NCI-H1092 (cell line): ENCODE data around the gene MBP.
"Not testable (repeated sequence)": the region's sequence is repeated elsewhere in the genome, so short reads cannot be mapped to it uniquely, and the experiment has no call there.

Experiments used
- DNase-seq: peaks from one replicate; lab custom pipeline; 2025; lab: John Stamatoyannopoulos, UW

MBP gene

DNA sequence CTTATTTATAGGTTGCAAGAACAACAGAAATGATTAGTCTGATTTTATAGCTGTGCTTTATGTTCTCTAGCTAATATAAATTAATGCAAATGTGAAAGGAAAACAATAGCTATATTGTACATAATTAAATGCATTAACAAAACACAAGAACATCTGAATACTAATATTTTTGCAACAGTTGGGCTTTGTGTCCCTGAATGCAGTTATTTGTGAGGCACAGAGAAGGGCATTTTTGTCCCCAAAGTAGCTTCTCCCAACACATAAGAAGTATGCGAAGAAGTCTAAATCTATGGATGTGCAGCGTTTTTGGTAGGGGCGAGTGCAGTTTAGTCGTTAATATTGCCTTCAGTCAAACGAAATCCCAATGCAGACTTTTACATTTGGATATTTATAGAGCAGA lies 110.0 kb downstream of the MBP start:
- DNase-seq = no peak

DNA sequence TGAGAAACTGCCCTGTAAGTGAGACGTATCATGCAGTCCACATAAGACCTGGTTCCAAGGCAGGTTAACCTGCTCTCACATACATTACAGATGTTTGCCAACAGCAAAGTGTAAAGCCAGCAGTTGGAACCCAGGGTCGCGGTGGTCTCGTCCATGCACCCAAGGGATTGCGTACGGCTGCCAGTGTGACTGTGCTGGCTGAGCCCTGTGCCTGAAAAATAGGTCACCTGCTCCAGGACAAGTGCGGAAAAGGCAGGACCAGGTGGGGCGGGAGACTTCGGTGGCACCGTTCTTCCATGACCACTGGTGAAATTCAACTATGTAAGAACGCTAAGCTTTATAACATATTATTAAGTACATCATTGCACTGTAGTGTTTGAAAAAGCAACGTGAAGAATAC lies 110.5 kb downstream of the MBP start:
- no peak for DNase-seq

DNA sequence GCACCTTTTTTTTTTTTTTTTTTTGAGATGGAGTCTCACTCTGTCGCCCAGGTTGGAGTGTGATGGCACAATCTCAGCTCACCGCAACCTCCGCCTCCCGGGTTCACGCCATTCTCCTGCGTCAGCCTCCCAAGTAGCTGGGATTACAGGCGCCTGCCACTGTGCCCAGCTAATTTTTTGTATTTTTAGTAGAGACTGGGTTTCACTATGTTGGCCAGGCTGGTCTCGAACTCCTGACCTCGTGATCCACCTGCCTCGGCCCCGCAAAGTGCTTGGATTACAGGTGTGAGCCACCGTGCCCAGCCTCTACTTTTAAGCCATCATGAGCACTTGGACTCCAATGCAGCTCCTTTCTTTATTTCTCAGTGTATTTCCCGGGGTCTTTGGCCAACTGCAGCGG lies 111.1 kb downstream of the MBP start:
- not testable (repeated sequence) for DNase-seq

DNA sequence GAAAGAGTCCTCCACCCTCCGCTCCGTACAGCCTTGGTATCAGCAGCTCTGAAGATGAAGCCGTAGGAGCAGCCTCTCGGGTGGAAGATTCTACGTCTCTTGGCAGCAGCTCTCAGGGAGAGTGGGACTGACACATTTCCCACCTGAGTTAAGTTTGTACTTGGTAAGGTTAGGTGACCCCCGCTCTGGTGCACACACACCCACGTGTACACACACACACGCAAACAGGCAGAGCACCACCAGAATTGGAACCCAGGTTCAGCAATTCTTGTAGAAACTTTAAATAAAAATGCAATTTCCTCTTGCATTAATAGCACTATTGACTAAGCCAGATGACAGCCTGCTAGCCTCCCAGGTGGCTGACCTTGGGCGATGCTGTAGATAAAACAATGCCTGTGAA lies 111.5 kb downstream of the MBP start:
- DNase-seq = no peak

DNA sequence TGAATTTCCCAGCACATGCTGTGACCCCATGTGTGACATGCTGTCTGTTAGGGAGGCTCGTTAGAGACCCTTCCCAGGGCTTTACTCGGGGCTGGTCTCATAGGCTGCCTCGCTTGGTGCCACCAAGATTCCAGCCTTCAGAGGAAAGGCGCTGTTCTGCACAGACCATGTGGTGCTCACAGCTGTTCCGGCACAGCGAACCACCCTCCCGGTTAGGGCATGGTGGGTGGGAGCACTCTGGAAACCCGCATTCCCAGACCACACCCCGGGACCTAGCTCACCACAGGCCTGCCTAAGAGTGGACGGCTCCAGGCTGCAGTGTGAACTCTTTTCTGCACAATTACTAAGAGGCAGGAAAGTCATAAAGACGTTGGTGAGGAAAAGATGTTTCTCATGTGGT lies 112.0 kb downstream of the MBP start:
- no peak for DNase-seq

DNA sequence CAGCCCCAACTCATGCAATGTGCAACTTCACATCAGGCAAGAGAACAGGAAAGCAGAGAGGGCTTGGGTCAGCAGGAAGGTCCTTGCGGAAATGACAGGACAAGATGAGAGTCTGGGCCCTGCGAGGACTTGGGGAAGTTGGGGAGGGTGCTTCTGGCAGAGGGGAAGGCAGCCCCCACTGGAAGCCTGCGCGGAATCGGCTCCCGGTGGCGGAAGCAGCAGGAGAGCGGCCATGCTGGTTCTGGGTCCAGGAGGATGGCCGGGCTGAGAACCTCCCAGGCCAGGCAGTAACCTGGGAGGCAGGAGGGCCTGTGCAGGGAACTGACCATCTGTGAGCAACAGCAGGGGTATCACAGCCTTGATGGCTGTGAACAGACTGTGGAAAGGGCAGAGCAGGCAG lies 112.9 kb downstream of the MBP start:
- no peak for DNase-seq

DNA sequence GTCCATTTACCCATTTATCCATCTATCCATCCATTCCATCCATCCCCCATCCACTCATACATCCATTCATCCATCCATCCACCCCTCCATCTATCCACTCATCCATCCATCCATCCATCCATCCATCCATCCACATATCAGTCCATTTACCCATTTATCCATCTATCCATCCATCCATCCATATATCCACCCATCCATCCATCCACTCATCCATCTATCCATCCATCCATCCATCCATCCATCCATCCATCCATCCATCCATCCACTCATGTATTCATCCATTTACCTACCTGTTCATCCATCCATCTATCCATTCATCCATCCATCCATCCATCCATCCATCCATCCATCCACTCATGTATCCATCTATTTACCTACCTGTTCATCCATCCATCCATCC lies 113.9 kb downstream of the MBP start:
- not testable (repeated sequence) for DNase-seq

DNA sequence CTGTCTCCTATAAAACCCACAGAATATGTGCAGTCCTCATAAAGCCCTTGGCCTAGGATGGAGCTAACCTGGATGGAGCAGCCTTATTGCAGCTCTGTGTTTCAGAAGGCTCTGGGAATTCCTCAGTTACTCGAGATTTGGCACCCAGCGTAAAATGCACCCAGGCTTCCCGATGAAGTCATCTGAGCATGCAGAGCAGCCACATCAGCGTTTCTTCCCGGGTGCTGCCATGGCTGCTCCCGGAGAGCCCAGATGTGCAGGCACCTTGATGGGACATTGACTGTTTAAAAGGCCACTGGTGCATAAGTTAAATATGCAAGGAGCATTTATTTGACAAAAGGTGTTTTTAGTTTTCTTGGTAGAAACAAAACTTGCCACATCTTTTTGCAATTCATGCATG lies 115.2 kb downstream of the MBP start:
- DNase-seq = no peak

DNA sequence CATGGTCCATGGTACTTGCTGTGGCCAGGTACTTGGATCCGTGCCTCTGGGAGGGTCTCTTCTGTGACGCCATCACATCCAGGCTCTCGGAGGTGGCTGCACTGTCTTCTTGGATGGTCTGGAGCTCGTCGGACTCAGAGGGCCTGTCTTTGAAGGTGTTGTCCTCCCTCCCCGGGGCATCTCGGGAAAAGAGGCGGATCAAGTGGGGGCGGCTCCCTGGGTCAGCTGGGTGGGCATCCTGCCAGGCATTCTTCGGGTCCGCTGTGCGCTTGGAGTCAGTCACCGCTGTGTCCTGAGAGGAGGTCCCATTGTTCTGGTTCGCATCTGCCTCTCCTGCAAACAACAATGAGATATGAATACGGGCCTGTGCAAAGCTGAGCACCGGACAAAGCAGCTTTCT lies 115.6 kb downstream of the MBP start:
- no peak for DNase-seq

DNA sequence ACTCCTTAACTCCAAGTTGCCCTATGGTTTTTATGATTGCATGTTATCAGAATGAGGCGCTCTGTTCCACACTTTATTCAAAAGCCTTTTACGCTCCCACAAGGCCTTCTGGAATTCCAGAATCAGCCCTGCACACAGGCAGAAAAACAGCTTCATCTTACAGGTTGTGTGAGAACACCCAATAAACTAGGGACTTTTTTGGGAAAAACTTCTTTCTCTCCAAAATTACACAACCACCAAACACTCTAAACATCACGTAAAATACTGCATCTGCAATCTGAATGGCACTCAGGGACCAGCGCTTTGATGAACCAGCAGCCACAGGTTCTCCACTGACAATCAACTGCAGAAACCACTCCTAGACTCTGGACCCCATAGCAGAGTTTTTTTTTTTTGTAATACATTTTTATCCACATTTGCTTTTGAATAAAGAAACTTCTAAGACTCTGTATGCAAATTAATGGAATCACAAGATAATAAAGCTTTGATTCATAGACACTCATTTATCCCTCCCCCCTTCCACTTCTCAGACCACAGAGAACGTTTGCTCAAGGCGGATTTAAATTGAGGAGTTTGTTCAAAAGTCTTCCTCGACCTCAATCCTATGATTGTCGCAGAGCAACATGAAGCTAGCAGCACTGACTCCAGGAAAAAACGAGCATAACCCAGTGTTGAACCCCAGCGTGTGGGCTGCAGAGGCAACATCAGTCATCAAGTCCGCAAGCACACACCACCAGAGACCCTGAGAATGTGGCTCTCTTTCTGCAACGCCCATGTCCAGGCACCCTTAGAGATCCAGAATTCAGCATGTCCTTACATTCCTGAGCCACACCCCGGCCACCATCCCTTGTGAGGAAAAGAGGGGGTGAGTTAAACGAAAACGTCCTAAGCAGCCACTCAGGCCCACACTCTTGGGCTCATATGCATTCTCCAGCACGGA lies 116.5 kb downstream of the MBP start:
- no peak for DNase-seq

DNA sequence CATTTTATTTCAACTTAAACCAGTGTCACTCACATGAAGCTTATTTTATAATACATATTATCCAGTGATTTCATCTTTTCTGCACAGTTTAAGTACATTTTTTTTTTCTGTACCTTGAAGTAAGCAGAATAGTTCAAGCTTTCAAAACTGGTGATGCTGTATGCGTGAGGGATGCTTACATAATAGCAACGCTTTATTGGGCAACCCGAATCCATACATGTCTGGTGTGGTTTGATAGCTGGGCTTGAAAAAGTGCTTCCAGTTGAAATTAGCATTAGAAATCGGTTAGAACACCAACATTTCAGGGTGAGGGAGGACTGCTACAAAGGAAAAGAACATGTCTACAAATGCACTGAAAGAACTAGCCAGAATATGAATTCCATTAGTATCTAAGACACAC lies 117.4 kb downstream of the MBP start:
- DNase-seq = no peak

DNA sequence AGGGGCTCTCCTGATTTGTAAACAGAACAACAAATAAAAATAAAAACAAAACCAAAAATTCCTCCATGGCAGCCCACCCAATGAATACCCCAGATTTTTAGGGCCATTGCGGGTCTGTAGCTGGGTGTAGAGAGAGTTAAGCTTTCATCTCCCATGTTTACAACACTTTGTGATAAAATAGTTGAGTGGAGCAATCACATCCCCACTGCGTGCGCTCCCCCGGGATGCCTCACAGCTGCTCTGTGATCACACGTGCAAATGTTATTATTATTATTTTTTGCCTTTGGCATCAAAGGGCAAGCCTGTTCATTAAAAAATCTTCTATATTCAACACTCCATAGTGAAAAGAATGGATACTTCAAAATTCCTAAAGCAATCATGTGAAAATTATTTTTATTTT lies 118.0 kb downstream of the MBP start:
- DNase-seq = no peak

DNA sequence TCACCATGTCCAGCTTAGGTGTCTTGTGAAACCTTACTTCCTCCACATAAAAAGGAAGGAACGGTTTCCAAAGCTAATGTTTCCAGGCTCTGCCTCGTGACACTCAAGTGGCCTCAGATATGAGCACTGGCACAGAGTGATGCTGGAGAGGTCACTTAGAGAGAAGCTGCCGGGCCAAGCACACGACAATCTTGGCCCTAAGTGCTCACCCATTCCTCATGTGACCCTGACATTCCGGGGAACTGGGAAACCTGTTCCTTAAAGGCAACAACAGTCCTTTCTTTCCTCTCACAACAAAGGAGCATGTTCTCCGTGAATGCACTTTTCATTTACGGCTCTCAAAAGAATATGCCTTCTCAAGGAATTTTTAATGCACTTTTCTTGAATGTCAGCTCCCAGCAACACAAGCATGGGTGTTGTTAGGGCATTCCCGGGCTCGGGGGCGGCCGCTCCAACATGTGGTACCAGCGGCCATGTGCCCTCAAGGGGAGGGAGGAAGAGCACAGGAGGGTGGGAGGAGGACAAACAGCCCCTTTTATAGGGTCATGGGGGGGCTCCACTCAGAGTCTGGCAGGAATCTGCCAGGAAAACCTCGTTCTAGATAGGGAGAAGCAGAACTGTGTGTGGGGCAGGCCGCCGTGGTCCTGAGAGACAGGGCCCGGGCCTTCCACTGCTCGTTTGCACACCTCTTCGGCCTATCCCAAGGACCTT lies 118.6 kb downstream of the MBP start:
- no peak for DNase-seq

DNA sequence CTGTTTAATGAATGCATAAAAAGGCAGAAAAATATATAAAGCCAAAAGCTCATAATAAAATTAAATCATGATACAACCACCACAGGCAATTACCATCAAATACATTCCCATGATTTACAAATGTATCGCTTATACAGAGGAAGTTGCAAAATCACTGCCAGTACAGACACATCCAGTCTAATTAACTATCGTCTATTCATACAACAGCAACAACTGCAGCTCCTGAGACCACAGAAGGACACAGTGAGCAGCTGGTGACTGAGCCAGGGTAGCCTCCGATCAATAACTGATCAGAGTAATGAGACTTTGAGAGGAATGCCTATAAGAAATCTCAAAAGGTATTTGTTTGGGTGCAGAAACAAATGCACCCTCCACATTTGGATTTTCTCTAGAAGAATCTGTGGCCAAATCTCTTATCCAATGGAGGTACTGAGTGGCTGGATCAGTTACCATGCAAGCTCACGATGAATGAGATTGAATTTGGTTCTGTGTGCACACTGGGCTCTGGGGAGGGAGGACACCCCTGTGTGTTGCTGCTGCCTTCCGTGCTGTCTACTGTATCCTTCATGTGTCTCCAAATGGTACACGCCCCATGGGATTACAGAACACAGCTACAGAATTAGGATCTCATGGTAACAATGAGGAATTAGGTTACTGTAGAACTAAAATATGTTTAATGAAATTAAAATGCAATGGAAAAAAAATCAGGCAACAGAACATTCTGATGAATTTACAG lies 119.6 kb downstream of the MBP start:
- DNase-seq = no peak

DNA sequence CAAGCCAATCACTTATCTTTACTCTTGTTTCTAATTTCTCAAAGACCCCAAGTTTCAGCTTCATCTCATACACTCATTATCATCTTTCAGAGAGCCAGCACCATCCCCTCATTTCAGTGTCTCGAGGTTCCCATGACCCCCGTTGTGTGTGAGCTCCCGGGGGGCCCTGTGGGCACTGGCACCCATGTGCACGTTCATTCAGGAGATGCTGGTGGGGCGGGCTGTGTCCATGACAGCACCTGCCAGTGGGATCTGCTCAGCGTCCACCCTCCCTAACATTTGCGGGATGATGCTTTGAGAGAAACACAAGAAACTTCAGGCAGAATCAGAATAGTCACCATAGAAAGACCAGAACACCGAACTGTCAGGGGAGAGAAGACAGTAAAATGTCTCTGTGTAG lies 120.5 kb downstream of the MBP start:
- no peak for DNase-seq

DNA sequence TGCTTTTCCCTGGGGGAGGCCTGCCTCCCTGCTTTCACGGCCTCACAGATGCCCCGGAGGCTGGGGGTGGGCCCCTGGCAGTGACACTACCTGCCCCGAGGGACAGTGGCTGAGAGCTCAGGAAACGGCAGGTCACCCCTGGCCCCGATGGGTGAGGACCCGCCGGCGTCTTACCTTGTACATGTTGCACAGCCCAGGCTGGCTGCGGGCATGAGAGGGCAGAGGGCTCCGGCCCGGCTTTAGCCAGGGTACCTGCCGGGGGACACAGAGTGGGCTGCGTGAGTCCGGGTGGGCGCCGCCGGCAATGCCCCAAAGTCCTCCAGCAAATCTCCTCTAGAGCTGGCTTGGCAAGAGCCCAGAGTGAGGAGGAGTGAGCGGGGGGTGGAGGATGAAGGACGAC lies 122.9 kb downstream of the MBP start:
- no peak for DNase-seq

DNA sequence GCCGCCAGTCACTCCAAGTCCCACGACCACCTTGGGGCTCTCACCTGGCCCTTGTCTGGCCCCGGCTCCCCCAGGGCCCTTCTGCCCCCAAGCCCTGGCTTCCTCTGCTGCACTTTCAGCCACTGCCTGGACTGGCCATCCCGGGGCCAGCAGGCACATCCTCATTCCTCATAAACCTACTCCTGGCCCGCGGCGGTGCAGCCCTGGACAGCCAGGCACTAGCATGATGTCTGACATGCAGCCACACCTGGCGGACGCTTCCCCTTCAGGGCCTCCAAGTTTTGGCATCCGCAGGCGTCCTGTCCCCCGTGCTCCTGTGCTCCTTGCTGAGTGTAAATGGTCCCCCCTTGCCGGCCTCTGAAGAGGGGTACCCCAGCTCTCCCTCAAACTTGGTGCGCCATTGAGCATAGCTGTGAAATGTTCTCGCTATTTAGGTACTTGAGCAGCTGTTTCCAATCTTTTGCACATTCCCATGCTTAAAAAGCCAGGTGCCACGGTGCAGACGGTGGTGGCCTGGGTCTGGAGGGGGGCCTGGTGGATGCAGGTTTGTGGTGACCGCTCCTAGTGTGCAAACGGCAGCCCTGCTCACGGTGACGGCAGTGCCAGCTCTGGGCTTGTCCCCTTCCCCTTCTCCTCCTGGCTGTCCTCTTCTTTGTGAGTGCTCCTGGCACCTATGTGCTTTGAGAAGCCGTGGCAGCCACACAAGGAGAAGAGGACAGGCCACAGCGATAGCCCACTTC lies 123.8 kb downstream of the MBP start:
- no peak for DNase-seq

DNA sequence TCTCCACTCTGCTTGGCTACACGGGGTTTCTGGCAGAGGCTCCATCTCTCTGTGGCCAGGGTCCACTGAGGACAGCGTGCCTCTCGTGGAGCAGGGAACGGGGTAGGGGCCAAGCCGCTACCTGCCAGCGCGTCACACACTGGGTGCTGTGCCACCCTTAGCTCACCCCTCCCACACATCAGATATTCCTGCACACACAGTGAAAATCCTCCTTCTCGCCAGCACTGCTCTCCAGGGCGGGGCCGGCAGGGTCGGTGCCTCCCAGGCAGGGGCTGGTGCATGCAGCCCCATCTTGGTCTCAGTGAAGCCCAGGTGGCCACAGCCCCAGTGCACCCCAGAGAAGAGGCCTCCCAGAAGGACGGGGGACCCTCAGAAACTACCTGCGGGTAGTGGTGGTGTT lies 124.6 kb downstream of the MBP start:
- DNase-seq = no peak

DNA sequence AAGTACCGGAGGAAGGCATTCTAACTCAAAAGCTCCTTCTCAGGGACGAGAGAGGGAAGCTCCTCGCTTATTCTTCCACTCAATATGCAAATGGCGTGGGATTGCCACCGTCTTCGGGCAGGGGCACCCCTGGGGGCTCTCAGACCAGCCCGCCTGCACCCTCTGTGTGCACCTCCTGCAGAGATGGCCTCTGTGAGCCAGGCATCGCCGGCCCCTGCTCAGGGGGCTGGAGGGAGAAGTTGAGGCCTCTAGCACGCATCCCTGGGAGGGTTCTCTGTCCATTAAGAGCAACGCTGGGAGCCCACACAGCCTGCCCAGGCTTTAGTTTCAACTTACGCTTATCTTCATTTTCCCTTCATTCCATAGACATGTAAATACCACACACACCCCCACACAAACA lies 125.3 kb downstream of the MBP start:
- no peak for DNase-seq

DNA sequence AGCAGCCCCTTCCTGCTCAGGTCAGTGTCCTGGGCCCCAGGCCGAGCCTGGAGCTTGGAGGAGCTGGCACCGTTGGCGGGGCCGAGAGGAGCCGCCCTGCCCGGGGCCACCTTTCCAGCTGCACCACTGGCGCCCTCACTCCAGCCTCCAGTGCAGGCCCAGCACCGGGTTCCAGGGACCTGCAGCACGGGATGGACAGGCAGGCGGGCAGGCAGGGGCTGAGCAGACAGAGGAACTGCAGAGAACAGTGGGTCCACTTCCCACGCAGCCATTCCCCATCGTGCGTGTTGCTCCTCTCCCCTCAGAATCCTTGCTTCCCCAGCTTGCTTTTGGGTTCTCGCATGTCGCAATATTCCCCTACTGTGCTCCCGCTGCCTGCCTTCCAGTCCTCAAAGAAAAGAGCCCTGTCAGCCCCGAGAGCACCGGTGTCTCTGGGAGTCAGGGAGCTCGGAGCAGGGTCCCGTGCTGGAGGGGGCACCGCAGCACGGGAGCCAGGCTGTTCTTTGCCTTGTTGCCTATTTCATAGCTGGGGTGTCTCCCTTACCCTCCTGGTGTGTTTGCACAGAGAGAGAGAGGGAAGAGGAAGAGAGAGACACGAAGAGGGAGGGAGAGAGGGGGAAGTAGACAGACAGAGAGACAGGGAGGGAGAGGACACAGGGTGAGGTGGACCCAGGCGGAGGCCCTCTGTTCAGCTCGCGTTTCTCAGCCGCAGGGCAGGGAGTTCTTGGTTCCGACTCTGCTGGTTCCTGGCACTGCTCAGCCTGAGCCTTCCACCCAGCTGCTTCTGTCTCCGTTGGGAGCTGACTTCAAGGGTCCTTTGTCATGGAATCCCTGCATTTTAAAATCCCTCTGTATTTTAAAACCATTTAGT lies 126.0 kb downstream of the MBP start:
- DNase-seq = no peak

DNA sequence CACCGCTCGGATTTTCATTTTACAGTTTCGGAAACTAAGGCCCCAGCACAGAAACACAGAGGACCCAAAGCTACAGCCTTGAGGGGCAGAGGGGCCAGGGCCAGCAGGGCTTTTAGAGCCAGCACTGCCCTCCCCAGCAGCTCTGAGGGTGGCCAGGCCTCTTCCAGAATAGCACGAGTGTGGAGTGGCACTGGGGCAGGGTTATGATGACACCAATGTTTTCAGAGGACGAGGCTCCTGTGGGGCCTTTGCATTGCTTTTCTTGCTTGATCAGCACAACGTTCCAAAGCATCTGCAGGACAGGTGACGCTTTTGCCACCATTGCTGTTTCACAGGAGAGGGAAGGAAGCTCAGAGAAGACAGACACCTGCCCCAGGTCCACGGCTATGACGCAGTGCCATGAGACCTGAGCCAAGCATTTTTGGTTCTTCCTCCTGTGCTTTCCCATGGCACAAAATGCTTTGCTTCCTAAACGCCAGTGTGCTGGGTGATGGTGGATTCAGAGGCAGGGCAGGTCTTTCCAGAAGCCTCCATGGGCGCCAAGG lies 126.9 kb downstream of the MBP start:
- DNase-seq = no peak
